ENCODE results near the gene LSP1.

LSP1 gene

GRCh38 chr11:1815311-1815710, 37.6 kb upstream of the LSP1 start:
- no peak overlapping the region for H3K27ac ChIP-seq (ENCODE audit: low read depth, low read length)
- H3K9ac ChIP-seq (ENCODE audit: low read length in 5 of 5) = no peak overlapping the region
- no peaks in the 10 kb centered on the region for H3K4me1 ChIP-seq (ENCODE audit: control insufficient read depth in 5 of 5, insufficient read depth in 5 of 5, low read length in 5 of 5)
- H3K4me3 ChIP-seq (ENCODE audit: low read depth in 1 of 5, low read length in 5 of 5) = no peak overlapping the region
- H3K9me3 ChIP-seq (ENCODE audit: control insufficient read depth in 5 of 5, low read length in 5 of 5) = peaks cover 10 to 25% (median 12%) of the 10 kb centered on the region in 5 donors
- H3K27me3 ChIP-seq (ENCODE audit: control insufficient read depth in 5 of 5, insufficient read depth in 4 of 5, low read length in 5 of 5) = peaks cover 0 to 7% (median 3%) of the 10 kb centered on the region in 5 donors
- H3K36me3 ChIP-seq (ENCODE audit: control insufficient read depth in 5 of 5, insufficient read depth in 5 of 5, low read length in 5 of 5) = no peaks in the 10 kb centered on the region

GRCh38 chr11:1815751-1816150, 37.1 kb upstream of the LSP1 start:
- Histone ChIP-seq H3K9me3 (ENCODE audit: control insufficient read depth in 5 of 5, low read length in 5 of 5) (peaks cover 10 to 25% (median 12%) of the 10 kb centered on the region in 5 donors), H3K27me3 (ENCODE audit: control insufficient read depth in 5 of 5, insufficient read depth in 4 of 5, low read length in 5 of 5) (peaks cover 0 to 7% (median 3%) of the 10 kb centered on the region in 5 donors), H3K36me3 (ENCODE audit: control insufficient read depth in 5 of 5, insufficient read depth in 5 of 5, low read length in 5 of 5) (no peaks in the 10 kb centered on the region)

GRCh38 chr11:1817000-1817399, 35.9 kb upstream of the LSP1 start:
- H3K27ac ChIP-seq (ENCODE audit: low read depth, low read length) = no peak overlapping the region
- no peak overlapping the region for H3K4me3 ChIP-seq (ENCODE audit: low read depth in 1 of 5, low read length in 5 of 5)
- H3K9ac ChIP-seq (ENCODE audit: low read length in 5 of 5) = no peak overlapping the region
- no peaks in the 10 kb centered on the region for H3K36me3 ChIP-seq (ENCODE audit: control insufficient read depth in 5 of 5, insufficient read depth in 5 of 5, low read length in 5 of 5)
- peaks cover 0 to 7% (median 3%) of the 10 kb centered on the region in 5 donors for H3K27me3 ChIP-seq (ENCODE audit: control insufficient read depth in 5 of 5, insufficient read depth in 4 of 5, low read length in 5 of 5)
- H3K9me3 ChIP-seq (ENCODE audit: control insufficient read depth in 5 of 5, low read length in 5 of 5) = peaks cover 10 to 25% (median 12%) of the 10 kb centered on the region in 5 donors
- H3K4me1 ChIP-seq (ENCODE audit: control insufficient read depth in 5 of 5, insufficient read depth in 5 of 5, low read length in 5 of 5) = no peaks in the 10 kb centered on the region

More at GRCh38 chr11:1815751-1816150, 37.1 kb upstream of the LSP1 start:
- no peak overlapping the region for H3K4me3 ChIP-seq (ENCODE audit: low read depth in 1 of 5, low read length in 5 of 5)
- no peak overlapping the region for H3K9ac ChIP-seq (ENCODE audit: low read length in 5 of 5)
- H3K27ac ChIP-seq (ENCODE audit: low read depth, low read length) = no peak overlapping the region
- H3K4me1 ChIP-seq (ENCODE audit: control insufficient read depth in 5 of 5, insufficient read depth in 5 of 5, low read length in 5 of 5) = no peaks in the 10 kb centered on the region

GRCh38 chr11:1817511-1817910, 35.4 kb upstream of the LSP1 start:
- H3K4me3 ChIP-seq (ENCODE audit: low read depth in 1 of 5, low read length in 5 of 5) = no peak overlapping the region
- H3K36me3 ChIP-seq (ENCODE audit: control insufficient read depth in 5 of 5, insufficient read depth in 5 of 5, low read length in 5 of 5) = no peaks in the 10 kb centered on the region
- H3K9me3 ChIP-seq (ENCODE audit: control insufficient read depth in 5 of 5, low read length in 5 of 5) = peaks cover 10 to 21% (median 12%) of the 10 kb centered on the region in 5 donors
- H3K4me1 ChIP-seq (ENCODE audit: control insufficient read depth in 5 of 5, insufficient read depth in 5 of 5, low read length in 5 of 5) = no peaks in the 10 kb centered on the region
- no peak overlapping the region for H3K9ac ChIP-seq (ENCODE audit: low read length in 5 of 5)
- H3K27ac ChIP-seq (ENCODE audit: low read depth, low read length) = no peak overlapping the region
- peaks cover 0 to 7% (median 3%) of the 10 kb centered on the region in 5 donors for H3K27me3 ChIP-seq (ENCODE audit: control insufficient read depth in 5 of 5, insufficient read depth in 4 of 5, low read length in 5 of 5)

GRCh38 chr11:1819074-1819473, 33.8 kb upstream of the LSP1 start:
- no peak overlapping the region for H3K9ac ChIP-seq (ENCODE audit: low read length in 5 of 5)
- H3K4me1 ChIP-seq (ENCODE audit: control insufficient read depth in 5 of 5, insufficient read depth in 5 of 5, low read length in 5 of 5) = no peaks in the 10 kb centered on the region
- peaks cover 0 to 7% (median 0%) of the 10 kb centered on the region in 5 donors for H3K27me3 ChIP-seq (ENCODE audit: control insufficient read depth in 5 of 5, insufficient read depth in 4 of 5, low read length in 5 of 5)
- H3K27ac ChIP-seq (ENCODE audit: low read depth, low read length) = no peak overlapping the region
- H3K36me3 ChIP-seq (ENCODE audit: control insufficient read depth in 5 of 5, insufficient read depth in 5 of 5, low read length in 5 of 5) = no peaks in the 10 kb centered on the region
- H3K9me3 ChIP-seq (ENCODE audit: control insufficient read depth in 5 of 5, low read length in 5 of 5) = peaks cover 10 to 21% (median 12%) of the 10 kb centered on the region in 5 donors
- H3K4me3 ChIP-seq (ENCODE audit: low read depth in 1 of 5, low read length in 5 of 5) = no peak overlapping the region

GRCh38 chr11:1820463-1821325, 32.2 kb upstream of the LSP1 start:
- Histone ChIP-seq H3K36me3 (ENCODE audit: control insufficient read depth in 5 of 5, insufficient read depth in 5 of 5, low read length in 5 of 5) (no peaks in the 10 kb centered on the region), H3K4me3 (ENCODE audit: low read depth in 1 of 5, low read length in 5 of 5) (no peak overlapping the region), H3K4me1 (ENCODE audit: control insufficient read depth in 5 of 5, insufficient read depth in 5 of 5, low read length in 5 of 5) (no peaks in the 10 kb centered on the region), H3K27ac (ENCODE audit: low read depth, low read length) (no peak overlapping the region), H3K9ac (ENCODE audit: low read length in 5 of 5) (no peak overlapping the region), H3K9me3 (ENCODE audit: control insufficient read depth in 5 of 5, low read length in 5 of 5) (peaks cover 10 to 21% (median 12%) of the 10 kb centered on the region in 5 donors), H3K27me3 (ENCODE audit: control insufficient read depth in 5 of 5, insufficient read depth in 4 of 5, low read length in 5 of 5) (peaks cover 1 to 4% (median 4%) of the 10 kb centered on the region in 5 donors)

GRCh38 chr11:1821562-1821961, 31.3 kb upstream of the LSP1 start:
- H3K36me3 ChIP-seq (ENCODE audit: control insufficient read depth in 5 of 5, insufficient read depth in 5 of 5, low read length in 5 of 5) = no peaks in the 10 kb centered on the region
- H3K27me3 ChIP-seq (ENCODE audit: control insufficient read depth in 5 of 5, insufficient read depth in 4 of 5, low read length in 5 of 5) = peaks cover 0 to 7% (median 4%) of the 10 kb centered on the region in 5 donors
- H3K9ac ChIP-seq (ENCODE audit: low read length in 5 of 5) = no peak overlapping the region
- no peak overlapping the region for H3K4me3 ChIP-seq (ENCODE audit: low read depth in 1 of 5, low read length in 5 of 5)
- H3K27ac ChIP-seq (ENCODE audit: low read depth, low read length) = no peak overlapping the region
- peaks cover 0 to under 1% (median 0%) of the 10 kb centered on the region in 5 donors for H3K4me1 ChIP-seq (ENCODE audit: control insufficient read depth in 5 of 5, insufficient read depth in 5 of 5, low read length in 5 of 5)
- H3K9me3 ChIP-seq (ENCODE audit: control insufficient read depth in 5 of 5, low read length in 5 of 5) = peaks cover 10 to 21% (median 12%) of the 10 kb centered on the region in 5 donors

- no peak overlapping the region for H3K9ac ChIP-seq (ENCODE audit: low read length in 5 of 5)
- H3K4me3 ChIP-seq (ENCODE audit: low read depth in 1 of 5, low read length in 5 of 5) = no peak overlapping the region
- H3K36me3 ChIP-seq (ENCODE audit: control insufficient read depth in 5 of 5, insufficient read depth in 5 of 5, low read length in 5 of 5) = no peaks in the 10 kb centered on the region
- peaks cover 9 to 20% (median 12%) of the 10 kb centered on the region in 5 donors for H3K9me3 ChIP-seq (ENCODE audit: control insufficient read depth in 5 of 5, low read length in 5 of 5)
- no peak overlapping the region for H3K27ac ChIP-seq (ENCODE audit: low read depth, low read length)
- H3K4me1 ChIP-seq (ENCODE audit: control insufficient read depth in 5 of 5, insufficient read depth in 5 of 5, low read length in 5 of 5) = peaks cover 0 to 8% (median 0%) of the 10 kb centered on the region in 5 donors
- H3K27me3 ChIP-seq (ENCODE audit: control insufficient read depth in 5 of 5, insufficient read depth in 4 of 5, low read length in 5 of 5) = peaks cover 4 to 12% (median 7%) of the 10 kb centered on the region in 5 donors
Measured at GRCh38 chr11:1822648-1823375, 30.1 kb upstream of the LSP1 start.

GRCh38 chr11:1823376-1824220, 29.3 kb upstream of the LSP1 start:
- H3K27me3 ChIP-seq (ENCODE audit: control insufficient read depth in 5 of 5, insufficient read depth in 4 of 5, low read length in 5 of 5) = peaks cover 4 to 20% (median 7%) of the 10 kb centered on the region in 5 donors
- no peak overlapping the region for H3K27ac ChIP-seq (ENCODE audit: low read depth, low read length)
- H3K4me1 ChIP-seq (ENCODE audit: control insufficient read depth in 5 of 5, insufficient read depth in 5 of 5, low read length in 5 of 5) = peaks cover 0 to 8% (median 0%) of the 10 kb centered on the region in 5 donors
- no peak overlapping the region for H3K4me3 ChIP-seq (ENCODE audit: low read depth in 1 of 5, low read length in 5 of 5)
- H3K9ac ChIP-seq (ENCODE audit: low read length in 5 of 5) = no peak overlapping the region
- H3K9me3 ChIP-seq (ENCODE audit: control insufficient read depth in 5 of 5, low read length in 5 of 5) = peaks cover 5 to 12% (median 7%) of the 10 kb centered on the region in 5 donors
- H3K36me3 ChIP-seq (ENCODE audit: control insufficient read depth in 5 of 5, insufficient read depth in 5 of 5, low read length in 5 of 5) = no peaks in the 10 kb centered on the region

All from subcutaneous abdominal adipose tissue (tissue), 5 donors.